ENCODE measurements around the gene RABGEF1.
"Not testable (repeated sequence)": the region's sequence is repeated elsewhere in the genome, so short reads cannot be mapped to it uniquely, and the experiment has no call there.

Gene RABGEF1

GRCh38 chr7:66815186-66815875, 74.8 kb downstream of the RABGEF1 start:
- DNase-seq (ENCODE audit: low read depth in 2 of 2) = not testable (repeated sequence)

GRCh38 chr7:66815951-66816350, 75.4 kb downstream of the RABGEF1 start:
- DNase-seq (ENCODE audit: low read depth in 2 of 2) = no peak

- DNase-seq (ENCODE audit: low read depth in 2 of 2) = not testable (repeated sequence)
These were observed 76.1 kb downstream of the RABGEF1 start for GRCh38 chr7:66816658-66817057.

GRCh38 chr7:66817208-66817795, 76.8 kb downstream of the RABGEF1 start:
- not testable (repeated sequence) for DNase-seq (ENCODE audit: low read depth in 2 of 2)

GRCh38 chr7:66817956-66818355, 77.4 kb downstream of the RABGEF1 start:
- DNase-seq (ENCODE audit: low read depth in 2 of 2) = not testable (repeated sequence)

- no peak for DNase-seq (ENCODE audit: low read depth in 2 of 2)
These were observed 83.5 kb downstream of the RABGEF1 start for GRCh38 chr7:66824041-66824440.

- not testable (repeated sequence) for DNase-seq (ENCODE audit: low read depth in 2 of 2)
These were observed 85.0 kb downstream of the RABGEF1 start for GRCh38 chr7:66825538-66825937.

- no peak for DNase-seq (ENCODE audit: low read depth in 2 of 2)
These were observed 86.1 kb downstream of the RABGEF1 start for GRCh38 chr7:66826649-66827048.

GRCh38 chr7:66830976-66831375, 90.4 kb downstream of the RABGEF1 start:
- not testable (repeated sequence) for DNase-seq (ENCODE audit: low read depth in 2 of 2)

GRCh38 chr7:66832531-66833351, 92.2 kb downstream of the RABGEF1 start:
- DNase-seq (ENCODE audit: low read depth in 2 of 2) = no peak

- DNase-seq (ENCODE audit: low read depth in 2 of 2) = no peak
These were observed 96.5 kb downstream of the RABGEF1 start for GRCh38 chr7:66837007-66837406.

- DNase-seq (ENCODE audit: low read depth in 2 of 2) = no peak
These were observed 97.1 kb downstream of the RABGEF1 start for GRCh38 chr7:66837661-66838060.

- no peak for DNase-seq (ENCODE audit: low read depth in 2 of 2)
These were observed 99.3 kb downstream of the RABGEF1 start for GRCh38 chr7:66839814-66840213.

GRCh38 chr7:66840316-66840715, 99.8 kb downstream of the RABGEF1 start:
- no peak for DNase-seq (ENCODE audit: low read depth in 2 of 2)

- DNase-seq (ENCODE audit: low read depth in 2 of 2) = no peak
These were observed 101.4 kb downstream of the RABGEF1 start for GRCh38 chr7:66841898-66842297.

- DNase-seq (ENCODE audit: low read depth in 2 of 2) = not testable (repeated sequence)
These were observed 103.0 kb downstream of the RABGEF1 start for GRCh38 chr7:66843492-66843891.

- DNase-seq (ENCODE audit: low read depth in 2 of 2) = peak; percentile 94
These were observed 104.2 kb downstream of the RABGEF1 start for GRCh38 chr7:66844552-66845378.

GRCh38 chr7:66845379-66846095, 105.0 kb downstream of the RABGEF1 start:
- DNase-seq (ENCODE audit: low read depth in 2 of 2) = no peak

- DNase-seq (ENCODE audit: low read depth in 2 of 2) = not testable (repeated sequence)
These were observed 105.5 kb downstream of the RABGEF1 start for GRCh38 chr7:66846096-66846445.

- not testable (repeated sequence) for DNase-seq (ENCODE audit: low read depth in 2 of 2)
These were observed 107.0 kb downstream of the RABGEF1 start for GRCh38 chr7:66847523-66847855.
